Adipocyte (in vitro differentiated cells): ENCODE measurements around the gene SMOC1.

Source experiments
- DNase-seq: peaks from one replicate; pipeline ENCODE4 v3.0.0-alpha.2; 2015; ENCODE audit warnings: low read depth
- H3K27me3 ChIP-seq: replicated peaks from 2 replicates; pipeline ENCODE4 v1.7.0; 2013; ENCODE audit warnings: mild to moderate bottlenecking, low read length, moderate library complexity; ENCODE audit not compliant: control insufficient read depth, insufficient read depth
- H3K36me3 ChIP-seq: 2 replicates; pipeline ENCODE4 v1.7.0; 2013; ENCODE audit warnings: low read length, mild to moderate bottlenecking, moderate library complexity; ENCODE audit not compliant: control insufficient read depth, insufficient read depth, severe bottlenecking
- H3K4me1 ChIP-seq: 2 replicates; pipeline ENCODE4 v1.7.0; 2013; ENCODE audit warnings: mild to moderate bottlenecking, low read length, moderate library complexity; ENCODE audit not compliant: control insufficient read depth, insufficient read depth
- H3K4me3 ChIP-seq: 2 replicates; pipeline ENCODE4 v1.7.0; 2013; ENCODE audit warnings: mild to moderate bottlenecking, low read length, moderate library complexity
- H3K9ac ChIP-seq: 2 replicates; pipeline ENCODE4 v1.7.0; 2013; ENCODE audit warnings: mild to moderate bottlenecking, low read length, moderate library complexity
- H3K9me3 ChIP-seq: 2 replicates; pipeline ENCODE4 v1.7.0; 2013; ENCODE audit warnings: mild to moderate bottlenecking, low read length, moderate library complexity; ENCODE audit not compliant: control insufficient read depth

The SMOC1 gene, protein sequence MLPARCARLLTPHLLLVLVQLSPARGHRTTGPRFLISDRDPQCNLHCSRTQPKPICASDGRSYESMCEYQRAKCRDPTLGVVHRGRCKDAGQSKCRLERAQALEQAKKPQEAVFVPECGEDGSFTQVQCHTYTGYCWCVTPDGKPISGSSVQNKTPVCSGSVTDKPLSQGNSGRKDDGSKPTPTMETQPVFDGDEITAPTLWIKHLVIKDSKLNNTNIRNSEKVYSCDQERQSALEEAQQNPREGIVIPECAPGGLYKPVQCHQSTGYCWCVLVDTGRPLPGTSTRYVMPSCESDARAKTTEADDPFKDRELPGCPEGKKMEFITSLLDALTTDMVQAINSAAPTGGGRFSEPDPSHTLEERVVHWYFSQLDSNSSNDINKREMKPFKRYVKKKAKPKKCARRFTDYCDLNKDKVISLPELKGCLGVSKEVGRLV

DNA sequence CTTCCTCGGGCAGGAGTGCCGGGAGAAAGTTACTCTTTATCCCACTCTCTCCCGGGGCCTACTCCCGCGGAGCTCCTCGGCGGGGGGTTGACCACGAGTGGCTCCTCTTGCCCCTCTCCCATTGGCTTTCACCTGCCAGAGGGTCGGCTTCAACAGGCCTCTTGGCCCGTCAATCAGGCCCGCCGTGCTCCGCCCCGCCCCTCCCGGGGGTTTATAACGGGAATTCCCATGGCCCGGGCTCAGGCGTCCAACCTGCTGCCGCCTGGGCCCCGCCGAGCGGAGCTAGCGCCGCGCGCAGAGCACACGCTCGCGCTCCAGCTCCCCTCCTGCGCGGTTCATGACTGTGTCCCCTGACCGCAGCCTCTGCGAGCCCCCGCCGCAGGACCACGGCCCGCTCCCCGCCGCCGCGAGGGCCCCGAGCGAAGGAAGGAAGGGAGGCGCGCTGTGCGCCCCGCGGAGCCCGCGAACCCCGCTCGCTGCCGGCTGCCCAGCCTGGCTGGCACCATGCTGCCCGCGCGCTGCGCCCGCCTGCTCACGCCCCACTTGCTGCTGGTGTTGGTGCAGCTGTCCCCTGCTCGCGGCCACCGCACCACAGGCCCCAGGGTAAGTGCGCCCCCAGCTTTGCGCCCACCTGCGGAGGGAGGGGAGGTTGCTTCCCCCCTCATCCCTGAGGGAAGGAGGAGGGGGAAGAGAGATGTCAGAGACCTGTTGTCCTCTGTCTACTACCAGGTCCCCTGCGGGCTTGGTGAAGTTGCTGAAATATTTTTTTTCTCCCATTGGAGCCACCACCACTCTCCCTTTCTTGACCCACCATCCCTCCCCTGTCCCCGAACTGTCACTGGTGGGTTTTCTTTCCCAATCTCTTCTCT lies at the start of gene SMOC1:
SMOC1 (plus strand) TSS at position 242 of the 869 bp plus-strand sequence; CDS start at position 505, 263 bp downstream.
- no peak for DNase-seq
- Histone ChIP-seq H3K27me3 (no peaks in the 10 kb centered on the region), H3K4me1 (peaks cover 43% of the 10 kb centered on the region), H3K36me3 (no peaks in the 10 kb centered on the region), H3K4me3 (peak within 1 kb of the TSS; percentile 89), H3K9ac (peak within 1 kb of the TSS; percentile 85), H3K9me3 (peaks cover 5% of the 10 kb centered on the region)

DNA sequence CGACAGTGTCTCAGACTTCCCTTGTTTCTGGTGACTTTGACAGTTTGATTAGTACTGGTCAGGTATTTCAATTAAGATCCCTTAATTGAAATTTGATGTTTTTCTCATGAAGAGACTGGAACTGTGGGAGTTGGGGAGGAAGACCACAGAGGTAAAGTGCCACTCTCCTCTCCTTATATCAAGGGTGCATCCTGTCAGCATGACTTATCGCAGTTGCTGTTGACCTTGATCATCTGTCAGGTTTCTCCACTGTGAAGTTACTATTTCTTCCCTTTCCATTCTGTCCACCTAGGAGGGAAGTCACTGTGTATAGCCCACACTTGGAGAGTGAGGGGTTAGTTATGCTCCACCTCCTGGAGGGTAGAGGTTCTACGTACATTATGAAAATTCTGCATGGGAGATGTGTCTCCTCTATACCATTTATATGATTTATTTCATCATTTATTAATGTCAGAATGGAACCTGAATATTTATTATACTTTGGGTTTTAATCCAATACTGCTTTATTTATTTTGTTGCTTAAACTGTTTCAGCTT lies 40.3 kb upstream of the SMOC1 start:
- H3K36me3 ChIP-seq: no peaks in the 10 kb centered on the region
- peaks cover 36% of the 10 kb centered on the region for H3K27me3 ChIP-seq
- no peaks in the 10 kb centered on the region for H3K9me3 ChIP-seq
- H3K4me3 ChIP-seq: no peak overlapping the region
- no peak for DNase-seq
- H3K4me1 ChIP-seq: peaks cover 5% of the 10 kb centered on the region
- H3K9ac ChIP-seq: no peak overlapping the region

DNA sequence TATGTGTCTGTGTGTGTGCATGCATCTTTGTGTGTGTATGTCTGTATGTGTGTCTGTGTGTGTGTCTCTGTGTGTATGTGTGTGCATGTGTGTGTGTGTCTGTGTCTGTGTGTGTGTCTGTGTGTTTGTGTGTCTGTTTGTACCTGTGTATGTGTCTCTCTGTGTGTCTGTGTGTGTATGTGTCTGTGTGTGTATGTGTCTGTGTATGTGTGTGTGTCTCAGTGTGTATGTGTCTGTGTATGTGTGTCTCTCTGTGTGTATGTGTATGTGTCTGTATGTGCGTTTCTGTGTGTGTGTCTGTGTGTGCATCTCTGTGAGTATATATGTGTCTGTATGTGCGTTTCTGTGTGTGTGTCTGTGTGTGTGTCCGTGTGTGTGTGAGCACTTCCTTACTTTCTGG lies 39.6 kb upstream of the SMOC1 start:
- no peaks in the 10 kb centered on the region for H3K9me3 ChIP-seq
- no peak overlapping the region for H3K9ac ChIP-seq
- H3K36me3 ChIP-seq: no peaks in the 10 kb centered on the region
- no peak for DNase-seq
- peaks cover 42% of the 10 kb centered on the region for H3K27me3 ChIP-seq
- no peak overlapping the region for H3K4me3 ChIP-seq
- H3K4me1 ChIP-seq: peaks cover 5% of the 10 kb centered on the region

- DNase-seq: no peak
- no peaks in the 10 kb centered on the region for H3K36me3 ChIP-seq
- H3K9ac ChIP-seq: no peak overlapping the region
- peaks cover 5% of the 10 kb centered on the region for H3K4me1 ChIP-seq
- no peaks in the 10 kb centered on the region for H3K9me3 ChIP-seq
- H3K27me3 ChIP-seq: peaks cover 42% of the 10 kb centered on the region
- no peak overlapping the region for H3K4me3 ChIP-seq
Measured at GRCh38 chr14:69841656-69842055, 37.6 kb upstream of the SMOC1 start.

GRCh38 chr14:69842686-69843420 lies 36.4 kb upstream of the SMOC1 start:
- H3K27me3 ChIP-seq: peaks cover 50% of the 10 kb centered on the region
- no peak for DNase-seq
- H3K4me3 ChIP-seq: no peak overlapping the region
- peaks cover 5% of the 10 kb centered on the region for H3K4me1 ChIP-seq
- no peak overlapping the region for H3K9ac ChIP-seq
- no peaks in the 10 kb centered on the region for H3K36me3 ChIP-seq
- H3K9me3 ChIP-seq: no peaks in the 10 kb centered on the region

- DNase-seq: no peak
- no peaks in the 10 kb centered on the region for H3K36me3 ChIP-seq
- H3K4me1 ChIP-seq: peaks cover 5% of the 10 kb centered on the region
- H3K9ac ChIP-seq: no peak overlapping the region
- H3K4me3 ChIP-seq: no peak overlapping the region
- no peaks in the 10 kb centered on the region for H3K9me3 ChIP-seq
- peaks cover 60% of the 10 kb centered on the region for H3K27me3 ChIP-seq
Measured at GRCh38 chr14:69844171-69844570, 35.0 kb upstream of the SMOC1 start.

DNA sequence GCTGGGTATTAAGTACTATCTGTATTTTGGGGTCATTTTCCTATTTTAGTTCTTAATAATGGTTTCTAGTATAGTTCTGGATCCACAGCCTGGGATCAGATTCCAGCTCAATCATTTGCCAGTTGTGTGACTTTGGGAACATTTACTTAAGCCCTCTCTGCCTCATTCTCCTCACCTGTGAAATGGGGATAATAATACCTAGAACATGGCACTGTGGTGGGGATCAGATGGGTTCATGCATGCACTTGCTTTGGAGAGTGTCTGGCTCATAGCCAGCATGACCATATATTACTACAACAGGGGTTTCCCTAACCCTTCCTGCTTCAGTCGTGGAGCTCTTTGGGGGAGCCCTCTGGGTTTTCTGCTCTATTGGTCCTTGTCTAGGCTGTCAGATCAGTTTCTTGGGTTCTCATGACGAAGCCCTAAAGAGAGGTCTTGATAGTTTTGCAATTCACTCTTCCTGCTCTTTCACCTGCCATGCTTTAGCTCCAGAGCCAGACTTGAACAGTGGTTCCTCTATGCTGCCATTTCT lies 34.1 kb upstream of the SMOC1 start:
- no peak overlapping the region for H3K4me3 ChIP-seq
- no peaks in the 10 kb centered on the region for H3K9me3 ChIP-seq
- no peaks in the 10 kb centered on the region for H3K36me3 ChIP-seq
- H3K27me3 ChIP-seq: peaks cover 57% of the 10 kb centered on the region
- H3K4me1 ChIP-seq: peaks cover 5% of the 10 kb centered on the region
- no peak for DNase-seq
- H3K9ac ChIP-seq: no peak overlapping the region

- Histone ChIP-seq H3K4me3 (no peak overlapping the region), H3K27me3 (peaks cover 51% of the 10 kb centered on the region), H3K9ac (no peak overlapping the region), H3K36me3 (no peaks in the 10 kb centered on the region), H3K4me1 (peaks cover 5% of the 10 kb centered on the region), H3K9me3 (no peaks in the 10 kb centered on the region)
- no peak for DNase-seq
Measured at GRCh38 chr14:69845787-69846186, 33.4 kb upstream of the SMOC1 start.

DNA sequence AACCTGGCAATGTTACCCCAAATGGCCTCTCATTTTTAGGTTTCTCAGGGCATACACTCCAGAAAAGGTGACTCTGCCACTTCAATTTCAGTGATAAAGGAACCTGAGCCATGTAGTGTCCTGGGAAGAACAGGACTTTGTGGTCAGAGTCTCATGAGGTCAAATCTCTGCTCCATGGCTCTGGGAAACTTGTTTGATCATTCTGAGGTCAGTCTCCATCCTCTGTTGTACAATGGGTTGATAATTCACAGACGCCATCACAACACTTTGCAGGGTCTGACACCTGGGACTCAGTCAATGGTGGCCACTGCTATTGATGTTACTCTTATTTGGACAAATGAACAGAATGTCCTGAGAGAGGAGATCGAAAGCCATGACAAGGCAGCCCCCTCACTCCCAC lies 31.1 kb upstream of the SMOC1 start:
- no peaks in the 10 kb centered on the region for H3K4me1 ChIP-seq
- H3K27me3 ChIP-seq: peaks cover 49% of the 10 kb centered on the region
- no peaks in the 10 kb centered on the region for H3K9me3 ChIP-seq
- no peak for DNase-seq
- no peaks in the 10 kb centered on the region for H3K36me3 ChIP-seq
- H3K9ac ChIP-seq: no peak overlapping the region
- H3K4me3 ChIP-seq: no peak overlapping the region

DNA sequence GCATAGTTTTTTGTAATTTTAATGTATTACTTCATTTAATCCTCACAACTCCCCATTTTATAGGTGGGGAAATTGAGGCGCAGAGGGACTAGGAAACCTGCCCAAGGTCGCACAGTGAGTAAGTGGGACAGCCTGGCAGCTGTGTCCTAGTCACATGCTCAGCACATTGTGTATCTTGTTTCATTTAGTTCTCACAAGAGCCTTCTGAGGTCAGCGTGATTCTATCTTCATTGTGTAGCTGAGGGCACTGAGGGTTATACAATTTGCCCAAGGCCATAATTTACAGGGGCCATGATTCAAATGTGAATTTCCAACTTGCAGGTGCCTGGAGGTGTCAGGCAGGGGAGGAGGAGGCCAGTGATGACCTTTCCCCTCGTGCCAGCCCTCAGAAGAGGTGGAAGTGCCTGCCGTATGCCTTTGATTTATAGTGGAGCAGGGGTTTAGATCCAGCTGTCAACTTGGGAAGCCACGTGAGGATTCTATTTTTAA lies 30.3 kb upstream of the SMOC1 start:
- H3K4me3 ChIP-seq: no peak overlapping the region
- no peaks in the 10 kb centered on the region for H3K36me3 ChIP-seq
- no peaks in the 10 kb centered on the region for H3K4me1 ChIP-seq
- DNase-seq: no peak
- no peak overlapping the region for H3K9ac ChIP-seq
- H3K9me3 ChIP-seq: no peaks in the 10 kb centered on the region
- peaks cover 50% of the 10 kb centered on the region for H3K27me3 ChIP-seq
